SU-DHL-6 (cell line): ENCODE measurements around the gene ZBTB45.

Experiments used
- CTCF ChIP-seq: fragments of 200-600 bp; sonication (generic); IDR thresholded peaks from one replicate; pipeline ENCODE4 v1.5.1; 2017; ENCODE audit warnings: antibody characterized with exemption, mild to moderate bottlenecking, low read length, moderate library complexity; ENCODE audit not compliant: insufficient read depth, poor library complexity, severe bottlenecking
- EZH2phosphoT487 ChIP-seq: fragments of 200-600 bp; sonication (generic), shearing (Covaris generic); conservative IDR thresholded peaks from 2 replicates; pipeline ENCODE4 v1.6.1; 2018; ENCODE audit warnings: mild to moderate bottlenecking, antibody characterized with exemption, low read length, moderate library complexity, mixed read lengths

GRCh38 chr19:58482372-58482771 is 37.2 kb downstream of the ZBTB45 start:
- TF ChIP-seq CTCF (no peak), EZH2phosphoT487 (no peak)
